ENCODE data around the gene RCOR1.
"Not testable (repeated sequence)": the region's sequence is repeated elsewhere in the genome, so short reads cannot be mapped to it uniquely, and the experiment has no call there.

Gene RCOR1

GRCh38 chr14:102629808-102630350 is 37.4 kb downstream of the RCOR1 start:
- DNase-seq (ENCODE audit: low read depth), result no peak

- DNase-seq (ENCODE audit: low read depth), result no peak
These were observed 38.0 kb downstream of the RCOR1 start for GRCh38 chr14:102630405-102630804.

GRCh38 chr14:102630881-102631280 is 38.4 kb downstream of the RCOR1 start:
- no peak for DNase-seq (ENCODE audit: low read depth)

GRCh38 chr14:102633906-102634595 is 41.6 kb downstream of the RCOR1 start:
- DNase-seq (ENCODE audit: low read depth), result no peak

GRCh38 chr14:102639611-102640010 is 47.2 kb downstream of the RCOR1 start:
- DNase-seq (ENCODE audit: low read depth), result not testable (repeated sequence)

GRCh38 chr14:102644523-102644922 is 52.1 kb downstream of the RCOR1 start:
- DNase-seq (ENCODE audit: low read depth), result no peak

GRCh38 chr14:102645746-102646440 is 53.4 kb downstream of the RCOR1 start:
- DNase-seq (ENCODE audit: low read depth), result no peak

GRCh38 chr14:102646615-102647014 is 54.2 kb downstream of the RCOR1 start:
- DNase-seq (ENCODE audit: low read depth), result no peak

- no peak for DNase-seq (ENCODE audit: low read depth)
These were observed 59.7 kb downstream of the RCOR1 start for GRCh38 chr14:102652194-102652593.

GRCh38 chr14:102654298-102654697 is 61.8 kb downstream of the RCOR1 start:
- peak; percentile 11 for DNase-seq (ENCODE audit: low read depth)

- no peak for DNase-seq (ENCODE audit: low read depth)
These were observed 62.7 kb downstream of the RCOR1 start for GRCh38 chr14:102655137-102655536.

GRCh38 chr14:102659797-102660196 is 67.3 kb downstream of the RCOR1 start:
- DNase-seq (ENCODE audit: low read depth), result no peak

GRCh38 chr14:102661614-102662013 is 69.2 kb downstream of the RCOR1 start:
- DNase-seq (ENCODE audit: low read depth), result no peak

GRCh38 chr14:102662636-102663430 is 70.4 kb downstream of the RCOR1 start:
- DNase-seq (ENCODE audit: low read depth), result no peak

GRCh38 chr14:102663440-102663839 is 71.0 kb downstream of the RCOR1 start:
- no peak for DNase-seq (ENCODE audit: low read depth)

GRCh38 chr14:102665621-102666020 is 73.2 kb downstream of the RCOR1 start:
- no peak for DNase-seq (ENCODE audit: low read depth)

GRCh38 chr14:102666635-102667034 is 74.2 kb downstream of the RCOR1 start:
- no peak for DNase-seq (ENCODE audit: low read depth)

GRCh38 chr14:102667703-102668102 is 75.3 kb downstream of the RCOR1 start:
- no peak for DNase-seq (ENCODE audit: low read depth)

GRCh38 chr14:102668291-102668873 is 75.9 kb downstream of the RCOR1 start:
- no peak for DNase-seq (ENCODE audit: low read depth)

GRCh38 chr14:102671410-102671809 is 79.0 kb downstream of the RCOR1 start:
- no peak for DNase-seq (ENCODE audit: low read depth)

- DNase-seq (ENCODE audit: low read depth), result no peak
These were observed 80.0 kb downstream of the RCOR1 start for GRCh38 chr14:102672410-102672960.

- no peak for DNase-seq (ENCODE audit: low read depth)
These were observed 82.9 kb downstream of the RCOR1 start for GRCh38 chr14:102675396-102675795.
